Activated T-cell treated with anti-CD3 and anti-CD28 coated beads, Interleukin-2, amount 50 U/mL, for 72 hours (primary cell): ENCODE results near the gene VAMP5. TPM values are rescaled to one million over a fixed set of nuclear protein-coding genes. Genes with fewer than 3 reads are reported as not detected.
"Not testable (repeated sequence)": the region's sequence is repeated elsewhere in the genome, so short reads cannot be mapped to it uniquely, and the experiment has no call there.

Experiments used
- ATAC-seq, 2 donors: fragments of 150-1000 bp; cut with Tn5 transposase; replicated peaks in 1 of 2; 2 replicates each; pipeline ENCODE4 v1.10.0; 2021; ENCODE audit warnings: moderate library complexity in 2 of 2, mild to moderate bottlenecking in 1 of 2
- DNase-seq, 2 donors: peaks; one replicate each; pipeline ENCODE4 v3.0.0; 2021 to 2022; ENCODE audit warnings: mixed read lengths in 1 of 2
- H3K27ac Mint-ChIP-seq: one replicate; pipeline ENCODE4 v1.8.0; 2022; ENCODE audit warnings: mild to moderate bottlenecking, moderate library complexity, mixed read lengths
- H3K27me3 Mint-ChIP-seq: one replicate; pipeline ENCODE4 v1.8.0; 2022; ENCODE audit warnings: low read depth, mixed read lengths
- H3K36me3 Mint-ChIP-seq, 2 donors: one replicate each; pipeline ENCODE4 v1.8.0; 2022; ENCODE audit warnings: mixed read lengths in 2 of 2, mild to moderate bottlenecking in 1 of 2; ENCODE audit not compliant: insufficient read depth in 2 of 2
- H3K4me1 Mint-ChIP-seq: one replicate; pipeline ENCODE4 v1.8.0; 2022; ENCODE audit warnings: low read depth, mixed read lengths
- H3K4me3 Mint-ChIP-seq, 2 donors: one replicate each; pipeline ENCODE4 v1.8.0; 2022; ENCODE audit warnings: mild to moderate bottlenecking in 2 of 2, mixed read lengths in 2 of 2, moderate library complexity in 2 of 2
- H3K9me3 Mint-ChIP-seq, 2 donors: one replicate each; pipeline ENCODE4 v1.8.0; 2022; ENCODE audit warnings: mixed read lengths in 2 of 2
- total RNA-seq, 2 donors: library from RNA; stranded (reverse); gene quantifications; one replicate each; pipeline ENCODE4 v1.2.3, GENCODE V29; 2022

Gene VAMP5
- 10 to 100 TPM; 73.3 to 78.9 TPM for total RNA-seq

- Mint-ChIP-seq H3K27ac (peak within 1 kb of the TSS; percentile 59), H3K4me1 (peaks cover 52% of the 10 kb centered on the region), H3K9me3 (no peaks in the 10 kb centered on the region), H3K27me3 (no peaks in the 10 kb centered on the region), H3K4me3 (peak within 1 kb of the TSS; percentile 89 to 92), H3K36me3 (peaks cover 2 to 11% of the 10 kb centered on the region in 2 donors)
- DNase-seq (no peak), ATAC-seq (peak; percentile 60 to 68)
Observed at GRCh38 chr2:85584354-85584856, at the start of gene VAMP5. Gene VAMP5 (plus strand): TSS chr2:85584431. CDS start chr2:85584491, 60 bp downstream.

GRCh38 chr2:85534881-85535280 lies 49.4 kb upstream of the VAMP5 start:
- H3K4me1 Mint-ChIP-seq = peaks cover 24% of the 10 kb centered on the region
- ATAC-seq (no peak), DNase-seq (no peak)
- H3K9me3 Mint-ChIP-seq = no peaks in the 10 kb centered on the region
- H3K36me3 Mint-ChIP-seq = peaks cover 3 to 5% of the 10 kb centered on the region in 2 donors
- no peak overlapping the region for H3K4me3 Mint-ChIP-seq
- H3K27me3 Mint-ChIP-seq = no peaks in the 10 kb centered on the region
- H3K27ac Mint-ChIP-seq = no peak overlapping the region

GRCh38 chr2:85536479-85536878 lies 47.8 kb upstream of the VAMP5 start:
- Mint-ChIP-seq H3K27me3 (no peaks in the 10 kb centered on the region), H3K27ac (peak overlapping the region; percentile 93), H3K4me3 (peak overlapping the region in 1 of 2 donors; percentile 37), H3K36me3 (peaks cover 14 to 20% of the 10 kb centered on the region in 2 donors), H3K9me3 (no peaks in the 10 kb centered on the region), H3K4me1 (peaks cover 38% of the 10 kb centered on the region)
- DNase-seq (no peak), ATAC-seq (no peak)

GRCh38 chr2:85537600-85538506 lies 46.4 kb upstream of the VAMP5 start:
- H3K27me3 Mint-ChIP-seq = no peaks in the 10 kb centered on the region
- H3K27ac Mint-ChIP-seq = peak overlapping the region; percentile 93
- peaks cover 52% of the 10 kb centered on the region for H3K4me1 Mint-ChIP-seq

GRCh38 chr2:85538507-85539360 lies 45.5 kb upstream of the VAMP5 start, which contains the start of gene MAT2A:
Gene MAT2A (plus strand): TSS chr2:85539168. CDS start chr2:85539288, 120 bp downstream.
- peaks cover 59% of the 10 kb centered on the region for H3K4me1 Mint-ChIP-seq
- ATAC-seq (peak; percentile 82 to 85), DNase-seq (peak; percentile 91 to 95)
- no peaks in the 10 kb centered on the region for H3K9me3 Mint-ChIP-seq
- H3K36me3 Mint-ChIP-seq = peaks cover 27 to 41% of the 10 kb centered on the region in 2 donors
- peak within 1 kb of the TSS; percentile 97 to 99 for H3K4me3 Mint-ChIP-seq
- H3K27me3 Mint-ChIP-seq = no peaks in the 10 kb centered on the region
- peak within 1 kb of the TSS; percentile 94 for H3K27ac Mint-ChIP-seq

More at GRCh38 chr2:85537600-85538506, 46.4 kb upstream of the VAMP5 start:
- peaks cover 25 to 34% of the 10 kb centered on the region in 2 donors for H3K36me3 Mint-ChIP-seq
- DNase-seq (peak; percentile 23 to 45), ATAC-seq (no peak)
- H3K4me3 Mint-ChIP-seq = peak overlapping the region; percentile 97 to 99
- no peaks in the 10 kb centered on the region for H3K9me3 Mint-ChIP-seq

- Mint-ChIP-seq H3K27ac (peak overlapping the region; percentile 94), H3K36me3 (peaks cover 33 to 49% of the 10 kb centered on the region in 2 donors), H3K4me3 (peak overlapping the region; percentile 97 to 99), H3K27me3 (no peaks in the 10 kb centered on the region), H3K9me3 (no peaks in the 10 kb centered on the region), H3K4me1 (peaks cover 63% of the 10 kb centered on the region)
- peak; percentile 63 to 78 for DNase-seq
- peak; percentile 29 to 35 for ATAC-seq
Observed at GRCh38 chr2:85539361-85540132, 44.7 kb upstream of the VAMP5 start.

GRCh38 chr2:85540133-85540648 lies 44.0 kb upstream of the VAMP5 start:
- H3K27me3 Mint-ChIP-seq = no peaks in the 10 kb centered on the region
- peak overlapping the region; percentile 86 for H3K27ac Mint-ChIP-seq
- no peak for ATAC-seq
- no peak for DNase-seq
- H3K36me3 Mint-ChIP-seq = peaks cover 35 to 54% of the 10 kb centered on the region in 2 donors
- H3K9me3 Mint-ChIP-seq = no peaks in the 10 kb centered on the region
- H3K4me1 Mint-ChIP-seq = peaks cover 63% of the 10 kb centered on the region
- H3K4me3 Mint-ChIP-seq = peak overlapping the region; percentile 97 to 99

- DNase-seq (no peak), ATAC-seq (no peak)
- Mint-ChIP-seq H3K36me3 (peaks cover 35 to 58% of the 10 kb centered on the region in 2 donors), H3K9me3 (no peaks in the 10 kb centered on the region), H3K4me3 (peak overlapping the region; percentile 97 to 99), H3K4me1 (peaks cover 56% of the 10 kb centered on the region), H3K27ac (peak overlapping the region; percentile 86), H3K27me3 (no peaks in the 10 kb centered on the region)
Observed at GRCh38 chr2:85541262-85541661, 43.0 kb upstream of the VAMP5 start.

- Mint-ChIP-seq H3K9me3 (no peaks in the 10 kb centered on the region), H3K4me1 (peaks cover 50% of the 10 kb centered on the region), H3K36me3 (peaks cover 35 to 58% of the 10 kb centered on the region in 2 donors), H3K27ac (peak overlapping the region; percentile 86), H3K27me3 (no peaks in the 10 kb centered on the region), H3K4me3 (peak overlapping the region; percentile 97 to 99)
- DNase-seq = no peak
- ATAC-seq = no peak
Observed at GRCh38 chr2:85541753-85542457, 42.3 kb upstream of the VAMP5 start.

- no peaks in the 10 kb centered on the region for H3K27me3 Mint-ChIP-seq
- no peak for ATAC-seq
- H3K36me3 Mint-ChIP-seq = peaks cover 35 to 54% of the 10 kb centered on the region in 2 donors
- DNase-seq = no peak
- H3K4me3 Mint-ChIP-seq = peak overlapping the region; percentile 24 to 99
- H3K27ac Mint-ChIP-seq = peak overlapping the region; percentile 86
- peaks cover 41% of the 10 kb centered on the region for H3K4me1 Mint-ChIP-seq
- no peaks in the 10 kb centered on the region for H3K9me3 Mint-ChIP-seq
Observed at GRCh38 chr2:85542777-85543176, 41.5 kb upstream of the VAMP5 start.

- Mint-ChIP-seq H3K4me1 (peaks cover 39% of the 10 kb centered on the region), H3K27ac (peak overlapping the region; percentile 86), H3K36me3 (peaks cover 34 to 54% of the 10 kb centered on the region in 2 donors)
- not testable (repeated sequence) for H3K27me3 Mint-ChIP-seq, H3K4me3 Mint-ChIP-seq, DNase-seq, ATAC-seq, H3K9me3 Mint-ChIP-seq
Observed at GRCh38 chr2:85544254-85544691, 40.0 kb upstream of the VAMP5 start.
